ENCODE results near the gene PARD3.

PARD3 gene

DNA sequence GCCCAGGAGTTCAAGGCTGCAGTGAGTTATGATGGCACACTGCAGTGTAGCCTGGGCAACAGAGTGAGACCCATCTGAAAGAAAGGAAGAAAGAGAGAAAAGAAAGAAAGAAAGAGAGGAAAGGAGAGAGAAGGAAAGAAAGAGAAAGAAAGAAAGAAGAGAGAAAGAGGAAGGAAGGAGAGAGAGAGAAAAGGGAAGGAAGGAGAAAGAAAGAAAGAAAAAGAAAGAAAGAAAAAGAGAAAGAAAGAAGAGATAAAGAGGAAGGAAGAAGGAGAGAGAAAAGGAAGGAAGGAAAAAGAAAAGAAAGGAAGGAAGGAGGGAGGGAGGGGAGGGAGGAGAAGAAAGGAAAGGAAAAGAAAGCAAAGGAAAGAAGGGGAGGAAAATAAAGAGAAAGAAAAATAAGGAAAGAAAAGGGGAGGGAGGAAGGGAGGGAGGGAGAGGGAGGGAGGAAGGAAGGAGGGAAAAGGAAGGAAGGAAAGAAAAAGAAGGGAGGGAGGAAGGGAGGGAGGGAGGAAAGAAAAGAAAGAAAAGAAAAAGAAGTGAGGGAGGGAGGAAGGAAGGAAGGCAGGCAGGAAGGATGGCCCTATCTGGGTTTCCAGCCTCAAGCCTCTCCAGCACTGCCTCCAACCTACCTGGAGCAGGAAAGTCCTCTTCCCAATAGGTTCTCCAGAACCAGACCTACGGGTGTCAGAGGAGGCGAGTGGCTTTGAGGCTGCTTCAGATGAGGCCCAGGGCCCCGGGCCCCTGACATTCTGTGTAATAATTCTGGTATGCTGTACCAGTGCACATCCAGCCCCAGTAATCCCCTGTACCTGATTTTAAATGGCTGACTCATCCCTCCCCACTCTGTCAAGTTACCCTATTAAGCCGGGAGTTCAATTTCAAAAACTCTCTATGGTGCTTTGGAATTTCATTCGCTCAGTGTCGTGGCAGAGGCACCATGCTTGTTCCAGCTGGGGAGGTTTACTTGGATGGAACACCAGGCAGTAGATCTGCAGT lies 6.8 kb upstream of the PARD3 start:
- no peak for DNase-seq

DNA sequence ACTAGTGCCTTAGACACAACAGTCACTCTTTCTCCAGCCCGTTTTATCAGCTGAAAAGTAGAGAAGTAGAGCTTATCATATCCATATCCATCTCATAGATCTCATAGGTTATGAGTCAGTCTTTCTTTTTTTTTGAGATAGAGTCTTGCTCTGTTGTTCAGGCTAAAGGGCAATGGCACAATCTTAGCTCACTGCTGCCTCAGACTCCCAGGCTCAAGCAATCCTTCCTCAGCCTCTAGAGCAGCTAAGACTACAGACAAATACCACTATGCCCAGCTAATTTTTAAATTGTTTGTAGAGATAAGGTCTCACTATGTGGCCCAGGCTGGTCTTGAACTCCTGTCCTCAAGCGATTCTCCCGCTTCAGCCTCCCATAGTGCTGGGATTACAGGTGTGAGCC lies 2.5 kb upstream of the PARD3 start:
- no peak for DNase-seq

- DNase-seq: no peak
These were observed 2.0 kb upstream of the PARD3 start for GRCh38 chr10:34817054-34817453.

GRCh38 chr10:34816501-34817002 lies 1.5 kb upstream of the PARD3 start:
- no peak for DNase-seq

DNA sequence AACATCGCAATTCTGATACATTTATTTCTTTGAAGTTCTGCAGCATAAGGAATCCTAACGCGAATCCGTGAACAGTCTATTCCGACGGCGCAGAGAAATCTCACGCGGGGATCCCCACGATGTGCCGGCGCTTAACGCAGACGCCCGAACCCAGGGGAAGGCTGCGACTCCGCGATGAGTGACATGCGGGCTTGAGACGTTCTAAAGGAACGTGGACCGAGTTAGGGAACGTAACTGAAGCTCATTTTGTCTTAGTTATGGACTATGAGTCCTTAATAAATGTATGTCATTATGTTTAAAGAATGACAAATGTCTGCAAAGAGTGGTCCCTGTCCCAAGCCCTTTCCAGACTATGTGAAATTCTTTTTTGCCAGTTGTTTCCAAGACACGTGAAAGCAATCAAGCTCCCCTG lies 995 bp upstream of the PARD3 start:
- DNase-seq: no peak

DNA sequence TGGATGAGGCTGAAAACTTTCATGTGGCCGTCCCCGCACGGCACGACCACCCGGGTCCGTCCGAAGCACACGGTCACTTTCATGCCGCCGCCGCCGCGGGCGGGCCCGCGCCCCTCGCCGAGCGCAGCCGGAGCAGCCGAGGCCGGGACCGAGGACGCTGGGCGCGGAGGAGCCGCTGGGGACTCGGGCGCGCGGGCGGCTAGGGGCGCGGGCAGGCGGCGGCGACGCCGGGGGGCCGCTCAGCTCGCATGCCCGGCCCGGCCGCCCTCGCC lies 247 bp downstream of the PARD3 start:
- DNase-seq: no peak

GRCh38 chr10:34814223-34814912 lies 728 bp downstream of the PARD3 start:
- DNase-seq: no peak

DNA sequence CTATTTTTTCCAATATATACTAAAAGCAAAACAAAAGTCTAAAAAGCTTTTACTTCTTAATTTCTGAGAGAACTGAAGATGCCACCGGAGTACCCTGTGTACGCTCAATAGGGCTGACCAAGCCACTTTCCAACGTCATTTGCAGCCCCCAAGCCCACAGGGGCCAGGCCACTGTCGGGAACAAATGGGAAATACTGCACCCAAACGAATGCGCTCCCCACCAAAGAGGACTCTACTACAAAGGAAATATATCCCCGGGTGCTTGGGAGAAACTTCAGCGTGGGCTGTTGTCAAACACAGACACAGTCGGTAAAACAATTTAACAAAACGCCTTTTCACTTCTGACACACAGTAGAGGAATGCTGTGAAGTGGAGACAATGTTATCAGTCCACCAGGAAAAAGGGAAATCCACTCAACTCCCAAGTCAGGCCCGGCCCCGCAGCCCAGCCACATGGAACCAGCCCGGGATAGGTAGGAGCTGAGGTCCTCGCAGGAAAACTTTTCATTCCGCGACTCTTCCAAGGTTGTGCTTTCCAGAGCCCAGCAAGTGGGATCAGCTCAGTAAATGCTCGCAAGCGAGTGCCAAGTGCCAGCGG lies 1.4 kb downstream of the PARD3 start:
- no peak for DNase-seq

GRCh38 chr10:34812771-34813170 lies 2.3 kb downstream of the PARD3 start:
- no peak for DNase-seq

DNA sequence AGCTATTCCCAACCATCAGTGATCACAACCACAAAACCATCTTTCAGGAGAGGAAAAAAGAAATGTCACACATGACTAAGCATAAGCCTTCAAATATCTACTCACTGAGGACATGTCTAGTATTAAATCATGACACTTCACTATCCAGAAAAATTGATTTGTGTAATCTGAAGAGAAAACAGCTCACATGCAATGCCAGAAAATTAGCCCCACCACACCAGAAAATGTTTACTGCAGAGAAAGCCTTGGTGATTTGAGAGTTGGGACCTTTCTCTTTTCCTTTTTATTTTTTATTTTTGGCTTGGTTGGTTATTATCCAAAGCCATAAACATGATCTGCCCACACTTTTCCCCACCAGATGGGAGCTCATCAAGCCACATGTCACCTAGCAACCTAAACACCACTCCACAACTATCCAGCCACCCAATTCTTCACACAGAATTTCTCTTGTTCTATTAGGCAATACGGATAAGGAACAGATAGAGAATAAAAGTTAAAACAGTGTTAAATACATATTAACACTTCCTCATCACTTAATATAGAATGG lies 3.1 kb downstream of the PARD3 start:
- DNase-seq: no peak

- no peak for DNase-seq
These were observed 3.7 kb downstream of the PARD3 start for GRCh38 chr10:34811126-34811967.

GRCh38 chr10:34809796-34810195 lies 5.3 kb downstream of the PARD3 start:
- no peak for DNase-seq

GRCh38 chr10:34808801-34809745 lies 6.0 kb downstream of the PARD3 start:
- DNase-seq: no peak

- DNase-seq: no peak
These were observed 6.8 kb downstream of the PARD3 start for GRCh38 chr10:34808336-34808735.

DNA sequence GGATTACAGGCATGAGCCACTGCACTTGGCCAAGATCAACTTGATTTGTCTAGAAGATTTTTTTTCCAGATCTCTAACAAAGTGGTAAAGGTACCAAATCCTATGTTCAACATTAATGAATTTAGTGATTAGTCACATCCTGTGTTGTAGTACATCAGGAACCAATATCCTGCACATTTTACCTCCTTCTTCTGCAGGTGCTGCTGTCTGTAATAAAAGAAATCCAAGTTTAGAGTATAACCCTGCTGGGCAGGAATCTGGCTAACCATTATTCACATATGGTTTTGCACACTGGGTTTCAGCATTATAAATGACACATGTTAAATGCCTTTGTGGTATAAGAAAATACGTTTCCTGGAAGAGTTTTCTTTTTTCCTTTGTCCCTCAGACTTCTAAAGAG lies 10.8 kb downstream of the PARD3 start:
- DNase-seq: no peak

GRCh38 chr10:34802692-34803091 lies 12.4 kb downstream of the PARD3 start:
- no peak for DNase-seq

GRCh38 chr10:34801097-34801733 lies 13.9 kb downstream of the PARD3 start:
- no peak for DNase-seq

DNA sequence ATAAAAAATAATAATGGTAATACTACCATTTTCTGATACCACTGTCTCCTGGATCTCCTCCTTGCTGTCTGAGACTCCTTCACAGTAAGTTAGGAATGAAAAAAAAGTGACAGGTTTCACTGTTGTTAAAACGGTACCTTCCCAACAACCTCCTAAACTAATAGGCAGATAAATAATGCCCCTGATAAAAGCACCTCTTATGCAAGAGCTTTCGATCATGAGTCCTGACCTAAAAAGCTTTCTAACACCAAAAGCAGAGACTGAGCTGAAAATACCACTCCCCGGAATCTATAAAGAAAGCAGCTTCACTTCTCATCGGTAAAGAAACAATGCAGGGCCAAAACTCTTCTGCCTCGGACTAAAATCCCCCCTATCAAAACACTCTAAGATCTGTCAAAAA lies 14.5 kb downstream of the PARD3 start:
- no peak for DNase-seq

GRCh38 chr10:34798654-34799053 lies 16.4 kb downstream of the PARD3 start:
- DNase-seq: no peak

DNA sequence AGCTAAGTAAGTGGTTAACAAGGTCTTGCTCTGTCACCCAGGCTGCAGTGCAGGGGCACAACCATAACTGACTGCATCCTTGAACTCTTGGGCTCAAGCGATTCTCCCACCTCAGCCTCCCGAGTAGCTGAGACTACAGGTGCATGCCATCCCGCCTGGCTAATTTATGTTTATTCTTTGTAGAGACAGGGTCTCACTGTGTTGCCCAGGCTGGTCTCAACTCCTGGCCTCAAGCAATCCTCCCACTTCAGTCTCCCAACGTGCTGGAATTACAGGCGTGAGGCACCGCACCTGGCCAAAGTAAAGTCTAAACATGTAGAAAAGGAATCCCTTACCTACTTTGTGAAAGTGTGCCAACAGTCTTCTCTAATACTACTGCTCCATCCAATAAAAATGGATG lies 17.9 kb downstream of the PARD3 start:
- DNase-seq: no peak

DNA sequence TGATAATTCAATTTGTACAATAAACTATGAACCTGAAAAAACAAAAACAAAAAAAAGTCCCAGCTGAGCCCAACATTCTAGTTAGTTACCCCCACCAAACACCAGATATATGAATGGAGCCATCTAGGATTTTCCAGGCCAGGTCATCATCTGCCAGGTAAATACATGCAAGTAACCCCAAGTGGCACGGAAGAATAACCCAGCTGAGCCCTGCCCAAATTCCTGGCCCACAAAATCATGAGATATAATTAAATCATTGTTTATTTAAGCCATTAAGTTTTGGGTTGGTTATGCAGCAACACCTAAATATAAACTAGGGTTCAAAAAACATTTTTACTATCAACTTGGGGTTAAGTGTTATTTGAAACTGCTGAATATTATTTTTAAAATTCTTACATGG lies 19.0 kb downstream of the PARD3 start:
- no peak for DNase-seq
